Neural cell (in vitro differentiated cells): Measurements from ENCODE around the gene FLT1. TPM values are rescaled to one million over a fixed set of nuclear protein-coding genes. Genes with fewer than 3 reads are reported as not detected.

Experiments used
- H2AFZ ChIP-seq: fragments of 200-600, 300-800 bp; sonication (generic), shearing (Covaris generic); 2 replicates; pipeline ENCODE4 v1.6.0; 2014; ENCODE audit warnings: low read depth, mild to moderate bottlenecking, antibody characterized with exemption, low read length, moderate library complexity
- H3F3A ChIP-seq: fragments of 200-600 bp; shearing (Covaris generic); 2 replicates; pipeline ENCODE4 v1.6.1; 2016; ENCODE audit warnings: mild to moderate bottlenecking, moderate library complexity, mixed read lengths, antibody characterized with exemption, low read length; ENCODE audit not compliant: insufficient read depth, poor library complexity, severe bottlenecking
- H3K27ac ChIP-seq: fragments of 200-600, 300-800 bp; sonication (generic), shearing (Covaris generic); 2 replicates; pipeline ENCODE4 v1.5.1; 2014; ENCODE audit warnings: mild to moderate bottlenecking, low read length, moderate library complexity
- H3K27me3 ChIP-seq: fragments of 300-800, 200-600 bp; sonication (generic), shearing (Covaris generic); 2 replicates; pipeline ENCODE4 v1.6.0; 2014; ENCODE audit warnings: mild to moderate bottlenecking, low read depth, low read length, moderate library complexity; ENCODE audit not compliant: insufficient read depth
- H3K36me3 ChIP-seq: fragments of 300-800, 200-600 bp; sonication (generic), shearing (Covaris generic); 2 replicates; pipeline ENCODE4 v1.5.1; 2014; ENCODE audit warnings: mild to moderate bottlenecking, antibody characterized with exemption, low read length, moderate library complexity; ENCODE audit not compliant: insufficient read depth
- H3K4me2 ChIP-seq: fragments of 300-800, 200-600 bp; sonication (generic), shearing (Covaris generic); 2 replicates; pipeline ENCODE4 v1.6.0; 2014; ENCODE audit warnings: mild to moderate bottlenecking, low read length
- H3K4me3 ChIP-seq: fragments of 300-800, 200-600 bp; sonication (generic), shearing (Covaris generic); 2 replicates; pipeline ENCODE4 v1.5.1; 2014; ENCODE audit warnings: mild to moderate bottlenecking, low read length, moderate library complexity
- H3K79me2 ChIP-seq: fragments of 200-600 bp; shearing (Covaris generic); replicated peaks from 2 replicates; pipeline ENCODE4 v1.6.0; 2014; ENCODE audit warnings: mild to moderate bottlenecking, low read length, moderate library complexity; ENCODE audit not compliant: insufficient read depth
- H3K9ac ChIP-seq: fragments of 300-800, 200-600 bp; sonication (generic), shearing (Covaris generic); 2 replicates; pipeline ENCODE4 v1.6.1; 2016; ENCODE audit warnings: mild to moderate bottlenecking, low read length, mixed read lengths
- H3K9me2 ChIP-seq: fragments of 200-600 bp; shearing (Covaris generic); 2 replicates; pipeline ENCODE4 v1.6.1; 2016; ENCODE audit warnings: mild to moderate bottlenecking, low read length, mixed read lengths; ENCODE audit not compliant: insufficient read depth
- H3K9me3 ChIP-seq: fragments of 200-600, 300-800 bp; sonication (generic), shearing (Covaris generic); 2 replicates; pipeline ENCODE4 v1.6.1; 2016; ENCODE audit warnings: mild to moderate bottlenecking, mixed run types, low read length, moderate library complexity, mixed read lengths
- H4K20me1 ChIP-seq: fragments of 200-600 bp; shearing (Covaris generic); 2 replicates; pipeline ENCODE4 v1.6.1; 2016; ENCODE audit warnings: mild to moderate bottlenecking, mixed run types; ENCODE audit not compliant: insufficient read depth
- EP300 ChIP-seq: fragments of 450-650 bp; conservative IDR thresholded peaks from 2 replicates; pipeline ENCODE4 v1.6.1; 2014; ENCODE audit warnings: antibody characterized with exemption, mild to moderate bottlenecking, moderate library complexity; ENCODE audit not compliant: poor library complexity, severe bottlenecking
- EZH2 ChIP-seq: fragments of 200-600, 300-800 bp; shearing (Covaris generic), sonication (generic); IDR thresholded peaks from 2 replicates; pipeline ENCODE4 v1.6.1; 2014; ENCODE audit warnings: antibody characterized with exemption, low read length, borderline replicate concordance, mild to moderate bottlenecking; ENCODE audit not compliant: insufficient read depth, poor library complexity, severe bottlenecking
- MXI1 ChIP-seq: fragments of 450-650 bp; conservative IDR thresholded peaks from 2 replicates; pipeline ENCODE4 v1.6.1; 2014; ENCODE audit warnings: antibody characterized with exemption, mild to moderate bottlenecking; ENCODE audit not compliant: poor library complexity, severe bottlenecking
- POLR2AphosphoS5 ChIP-seq: IDR thresholded peaks from 2 replicates; pipeline ENCODE4 v1.6.1; 2012
- RAD21 ChIP-seq: fragments of 450-650 bp; conservative IDR thresholded peaks from 2 replicates; pipeline ENCODE4 v1.6.1; 2014; ENCODE audit warnings: antibody characterized with exemption, mild to moderate bottlenecking, moderate library complexity
- SMC3 ChIP-seq: fragments of 450-650 bp; conservative IDR thresholded peaks from 2 replicates; pipeline ENCODE4 v1.6.1; 2014; ENCODE audit warnings: antibody characterized with exemption, mild to moderate bottlenecking, moderate library complexity; ENCODE audit not compliant: poor library complexity
- TAF1 ChIP-seq: IDR thresholded peaks from 2 replicates; pipeline ENCODE4 v1.6.1; 2012; ENCODE audit warnings: low read depth
- polyA plus RNA-seq: library from polyadenylated mRNA; depleted of rRNA; stranded (reverse); fragments of >200 nt; gene quantifications from 2 replicates; pipeline ENCODE4 v1.2.3, GENCODE V29; 2014
- TF ChIP-seq, protein P1 (sequence below): IDR thresholded peaks from 2 replicates; pipeline ENCODE4 v1.6.1; 2012; ENCODE audit warnings: borderline replicate concordance
- TF ChIP-seq, protein P2 (sequence below): fragments of 450-650 bp; IDR thresholded peaks from 2 replicates; pipeline ENCODE4 v1.5.1; 2014; ENCODE audit warnings: antibody characterized with exemption, mild to moderate bottlenecking, moderate library complexity; ENCODE audit not compliant: poor library complexity, severe bottlenecking

The FLT1 gene
- polyA plus RNA-seq, 1 donor from 2014 or later, result not detected

DNA sequence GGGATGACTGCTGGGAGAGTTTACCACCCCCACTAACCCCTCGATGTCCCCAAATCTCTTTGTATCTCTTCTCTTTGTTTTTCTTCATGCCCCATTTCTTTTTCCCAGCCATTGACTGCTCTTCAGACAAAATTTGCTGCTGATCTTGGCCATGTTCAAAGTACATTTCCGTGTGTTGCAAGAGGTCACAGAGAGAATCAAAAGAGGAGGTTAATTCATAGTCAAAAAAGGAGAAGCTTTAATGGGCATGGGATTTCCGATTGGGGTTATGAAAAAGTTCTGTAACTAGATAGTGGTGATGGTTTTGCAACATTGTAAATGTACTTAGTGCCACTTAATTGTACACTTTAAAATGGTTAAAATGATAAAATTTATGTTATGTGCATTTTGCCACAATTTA is 121.1 kb downstream of the FLT1 start:
- no peaks in the 10 kb centered on the region for H3K36me3 ChIP-seq

DNA sequence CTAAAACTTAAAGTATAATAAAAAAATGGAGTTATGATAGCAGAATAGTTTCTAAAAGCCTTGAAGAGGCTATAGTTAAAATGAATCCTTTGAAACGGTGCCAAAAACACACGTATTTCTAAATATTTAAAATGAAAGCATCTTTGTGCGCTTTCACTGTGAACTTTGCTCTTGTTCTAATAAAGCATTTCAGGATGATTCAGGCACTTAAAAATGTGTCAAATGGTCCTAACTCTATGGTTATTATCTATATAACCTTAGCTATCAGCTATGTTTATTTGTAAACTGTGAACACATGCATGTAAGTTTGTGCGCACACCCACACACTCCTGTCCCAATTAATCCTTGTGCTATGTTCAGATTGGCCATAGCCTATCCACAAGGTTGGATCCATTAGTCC is 124.5 kb downstream of the FLT1 start:
- Histone ChIP-seq H3K9me2 (no peaks in the 10 kb centered on the region), H3K27ac (no peak overlapping the region), H3K36me3 (no peaks in the 10 kb centered on the region), H3K9ac (no peak overlapping the region), H3F3A (no peaks in the 10 kb centered on the region), H3K4me2 (no peak overlapping the region), H3K9me3 (no peaks in the 10 kb centered on the region), H4K20me1 (no peaks in the 10 kb centered on the region), H3K79me2 (no peaks in the 10 kb centered on the region), H2AFZ (no peak overlapping the region), H3K27me3 (no peaks in the 10 kb centered on the region), H3K4me3 (no peak overlapping the region)
- TF ChIP-seq TAF1 (no peak), MXI1 (no peak), RAD21 (no peak), POLR2AphosphoS5 (no peak), EP300 (no peak), SMC3 (no peak), EZH2 (no peak)
- TF ChIP-seq, protein P1, sequence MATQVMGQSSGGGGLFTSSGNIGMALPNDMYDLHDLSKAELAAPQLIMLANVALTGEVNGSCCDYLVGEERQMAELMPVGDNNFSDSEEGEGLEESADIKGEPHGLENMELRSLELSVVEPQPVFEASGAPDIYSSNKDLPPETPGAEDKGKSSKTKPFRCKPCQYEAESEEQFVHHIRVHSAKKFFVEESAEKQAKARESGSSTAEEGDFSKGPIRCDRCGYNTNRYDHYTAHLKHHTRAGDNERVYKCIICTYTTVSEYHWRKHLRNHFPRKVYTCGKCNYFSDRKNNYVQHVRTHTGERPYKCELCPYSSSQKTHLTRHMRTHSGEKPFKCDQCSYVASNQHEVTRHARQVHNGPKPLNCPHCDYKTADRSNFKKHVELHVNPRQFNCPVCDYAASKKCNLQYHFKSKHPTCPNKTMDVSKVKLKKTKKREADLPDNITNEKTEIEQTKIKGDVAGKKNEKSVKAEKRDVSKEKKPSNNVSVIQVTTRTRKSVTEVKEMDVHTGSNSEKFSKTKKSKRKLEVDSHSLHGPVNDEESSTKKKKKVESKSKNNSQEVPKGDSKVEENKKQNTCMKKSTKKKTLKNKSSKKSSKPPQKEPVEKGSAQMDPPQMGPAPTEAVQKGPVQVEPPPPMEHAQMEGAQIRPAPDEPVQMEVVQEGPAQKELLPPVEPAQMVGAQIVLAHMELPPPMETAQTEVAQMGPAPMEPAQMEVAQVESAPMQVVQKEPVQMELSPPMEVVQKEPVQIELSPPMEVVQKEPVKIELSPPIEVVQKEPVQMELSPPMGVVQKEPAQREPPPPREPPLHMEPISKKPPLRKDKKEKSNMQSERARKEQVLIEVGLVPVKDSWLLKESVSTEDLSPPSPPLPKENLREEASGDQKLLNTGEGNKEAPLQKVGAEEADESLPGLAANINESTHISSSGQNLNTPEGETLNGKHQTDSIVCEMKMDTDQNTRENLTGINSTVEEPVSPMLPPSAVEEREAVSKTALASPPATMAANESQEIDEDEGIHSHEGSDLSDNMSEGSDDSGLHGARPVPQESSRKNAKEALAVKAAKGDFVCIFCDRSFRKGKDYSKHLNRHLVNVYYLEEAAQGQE, result no peak
- TF ChIP-seq, protein P2, sequence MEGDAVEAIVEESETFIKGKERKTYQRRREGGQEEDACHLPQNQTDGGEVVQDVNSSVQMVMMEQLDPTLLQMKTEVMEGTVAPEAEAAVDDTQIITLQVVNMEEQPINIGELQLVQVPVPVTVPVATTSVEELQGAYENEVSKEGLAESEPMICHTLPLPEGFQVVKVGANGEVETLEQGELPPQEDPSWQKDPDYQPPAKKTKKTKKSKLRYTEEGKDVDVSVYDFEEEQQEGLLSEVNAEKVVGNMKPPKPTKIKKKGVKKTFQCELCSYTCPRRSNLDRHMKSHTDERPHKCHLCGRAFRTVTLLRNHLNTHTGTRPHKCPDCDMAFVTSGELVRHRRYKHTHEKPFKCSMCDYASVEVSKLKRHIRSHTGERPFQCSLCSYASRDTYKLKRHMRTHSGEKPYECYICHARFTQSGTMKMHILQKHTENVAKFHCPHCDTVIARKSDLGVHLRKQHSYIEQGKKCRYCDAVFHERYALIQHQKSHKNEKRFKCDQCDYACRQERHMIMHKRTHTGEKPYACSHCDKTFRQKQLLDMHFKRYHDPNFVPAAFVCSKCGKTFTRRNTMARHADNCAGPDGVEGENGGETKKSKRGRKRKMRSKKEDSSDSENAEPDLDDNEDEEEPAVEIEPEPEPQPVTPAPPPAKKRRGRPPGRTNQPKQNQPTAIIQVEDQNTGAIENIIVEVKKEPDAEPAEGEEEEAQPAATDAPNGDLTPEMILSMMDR, result no peak

More for the DNA sequence above, 121.1 kb downstream of the FLT1 start:
- Histone ChIP-seq H4K20me1 (no peaks in the 10 kb centered on the region), H3K9ac (no peak overlapping the region), H3F3A (no peaks in the 10 kb centered on the region), H3K27ac (no peak overlapping the region), H3K9me3 (no peaks in the 10 kb centered on the region), H3K79me2 (no peaks in the 10 kb centered on the region), H2AFZ (no peak overlapping the region), H3K4me3 (no peak overlapping the region), H3K4me2 (no peak overlapping the region), H3K9me2 (no peaks in the 10 kb centered on the region), H3K27me3 (no peaks in the 10 kb centered on the region)
- TF ChIP-seq EP300 (no peak), POLR2AphosphoS5 (no peak), TAF1 (no peak), SMC3 (no peak), MXI1 (no peak), EZH2 (no peak), RAD21 (no peak)
- TF ChIP-seq, protein P1, result no peak
- TF ChIP-seq, protein P2, result no peak
